Measurements from ENCODE around the gene KRT78. TPM values are rescaled to one million over a fixed set of nuclear protein-coding genes. Genes with fewer than 3 reads are reported as not detected.
A peak's percentile ranks its signal among the peaks of the same experiment; 100 is the strongest.

Gene KRT78
- total and polyA plus RNA-seq, 2 of the 13 experiments (the other 11 are each of a cell fraction or from before 2014, with no cell fraction given) = not detected

- TF ChIP-seq, protein P1, sequence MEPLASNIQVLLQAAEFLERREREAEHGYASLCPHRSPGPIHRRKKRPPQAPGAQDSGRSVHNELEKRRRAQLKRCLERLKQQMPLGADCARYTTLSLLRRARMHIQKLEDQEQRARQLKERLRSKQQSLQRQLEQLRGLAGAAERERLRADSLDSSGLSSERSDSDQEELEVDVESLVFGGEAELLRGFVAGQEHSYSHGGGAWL (CRISPR knock-in tag; IDR thresholded peaks at IDR 0.05) = no peak
- TF ChIP-seq ZNF121 (CRISPR knock-in tag; IDR thresholded peaks at IDR 0.05) (peak; percentile 100), THAP11 (CRISPR knock-in tag; IDR thresholded peaks at IDR 0.05) (0 out of 2 replicates have a peak, but pooled peaks have one; percentile 27), AHR (CRISPR knock-in tag; IDR thresholded peaks at IDR 0.05) (no peak), GTF2F1 (IDR thresholded peaks at IDR 0.05; ENCODE audit: low read length) (no peak), ZBTB33 (CRISPR knock-in tag; IDR thresholded peaks at IDR 0.05) (no peak), SMC3 (IDR thresholded peaks at IDR 0.05; ENCODE audit: low read length) (peak; percentile 88), KLF11 (CRISPR knock-in tag; IDR thresholded peaks at IDR 0.05) (no peak), ZNF543 (CRISPR knock-in tag; IDR thresholded peaks at IDR 0.05) (no peak), NCOR1 (IDR thresholded peaks at IDR 0.05; ENCODE audit: borderline replicate concordance, low read length) (peak; percentile 81; the same call in 1 of the 2 replicates), PHF21A (CRISPR knock-in tag; IDR thresholded peaks at IDR 0.05) (peak; percentile 77), SALL1 (CRISPR knock-in tag; IDR thresholded peaks at IDR 0.05) (no peak; the same call in none of the 2 replicates), MTA1 (CRISPR knock-in tag; IDR thresholded peaks at IDR 0.05; ENCODE audit: borderline replicate concordance) (no peak), DPF2 (CRISPR knock-in tag; IDR thresholded peaks at IDR 0.05; ENCODE audit: borderline replicate concordance, low read depth) (peak; percentile 71; the same call in 1 of the 2 replicates), ELF1 (CRISPR knock-in tag; IDR thresholded peaks at IDR 0.05) (peak; percentile 49; the same call in 1 of the 2 replicates), ZBTB20 (CRISPR knock-in tag; IDR thresholded peaks at IDR 0.05; ENCODE audit: borderline replicate concordance, low read depth) (0 out of 2 replicates have a peak, but pooled peaks have one; percentile 13), GPBP1L1 (CRISPR knock-in tag; IDR thresholded peaks at IDR 0.05) (no peak), ZFX (CRISPR knock-in tag; IDR thresholded peaks at IDR 0.05; ENCODE audit: low read depth) (no peak)
- TF ChIP-seq, protein P2, sequence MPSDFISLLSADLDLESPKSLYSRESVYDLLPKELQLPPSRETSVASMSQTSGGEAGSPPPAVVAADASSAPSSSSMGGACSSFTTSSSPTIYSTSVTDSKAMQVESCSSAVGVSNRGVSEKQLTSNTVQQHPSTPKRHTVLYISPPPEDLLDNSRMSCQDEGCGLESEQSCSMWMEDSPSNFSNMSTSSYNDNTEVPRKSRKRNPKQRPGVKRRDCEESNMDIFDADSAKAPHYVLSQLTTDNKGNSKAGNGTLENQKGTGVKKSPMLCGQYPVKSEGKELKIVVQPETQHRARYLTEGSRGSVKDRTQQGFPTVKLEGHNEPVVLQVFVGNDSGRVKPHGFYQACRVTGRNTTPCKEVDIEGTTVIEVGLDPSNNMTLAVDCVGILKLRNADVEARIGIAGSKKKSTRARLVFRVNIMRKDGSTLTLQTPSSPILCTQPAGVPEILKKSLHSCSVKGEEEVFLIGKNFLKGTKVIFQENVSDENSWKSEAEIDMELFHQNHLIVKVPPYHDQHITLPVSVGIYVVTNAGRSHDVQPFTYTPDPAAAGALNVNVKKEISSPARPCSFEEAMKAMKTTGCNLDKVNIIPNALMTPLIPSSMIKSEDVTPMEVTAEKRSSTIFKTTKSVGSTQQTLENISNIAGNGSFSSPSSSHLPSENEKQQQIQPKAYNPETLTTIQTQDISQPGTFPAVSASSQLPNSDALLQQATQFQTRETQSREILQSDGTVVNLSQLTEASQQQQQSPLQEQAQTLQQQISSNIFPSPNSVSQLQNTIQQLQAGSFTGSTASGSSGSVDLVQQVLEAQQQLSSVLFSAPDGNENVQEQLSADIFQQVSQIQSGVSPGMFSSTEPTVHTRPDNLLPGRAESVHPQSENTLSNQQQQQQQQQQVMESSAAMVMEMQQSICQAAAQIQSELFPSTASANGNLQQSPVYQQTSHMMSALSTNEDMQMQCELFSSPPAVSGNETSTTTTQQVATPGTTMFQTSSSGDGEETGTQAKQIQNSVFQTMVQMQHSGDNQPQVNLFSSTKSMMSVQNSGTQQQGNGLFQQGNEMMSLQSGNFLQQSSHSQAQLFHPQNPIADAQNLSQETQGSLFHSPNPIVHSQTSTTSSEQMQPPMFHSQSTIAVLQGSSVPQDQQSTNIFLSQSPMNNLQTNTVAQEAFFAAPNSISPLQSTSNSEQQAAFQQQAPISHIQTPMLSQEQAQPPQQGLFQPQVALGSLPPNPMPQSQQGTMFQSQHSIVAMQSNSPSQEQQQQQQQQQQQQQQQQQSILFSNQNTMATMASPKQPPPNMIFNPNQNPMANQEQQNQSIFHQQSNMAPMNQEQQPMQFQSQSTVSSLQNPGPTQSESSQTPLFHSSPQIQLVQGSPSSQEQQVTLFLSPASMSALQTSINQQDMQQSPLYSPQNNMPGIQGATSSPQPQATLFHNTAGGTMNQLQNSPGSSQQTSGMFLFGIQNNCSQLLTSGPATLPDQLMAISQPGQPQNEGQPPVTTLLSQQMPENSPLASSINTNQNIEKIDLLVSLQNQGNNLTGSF (CRISPR knock-in tag; IDR thresholded peaks at IDR 0.05) = no peak
Measured at GRCh38 chr12:52884526-52885293, 35.9 kb upstream of the KRT78 start (continued).
